DND-41 (cell line): ENCODE measurements around the gene ABCB8.

Experiments
- ATAC-seq: fragments of 200-7000 bp; cut with Tn5 transposase; 3 replicates; pipeline ENCODE4 v1.9.1; 2021; ENCODE audit warnings: low read depth; ENCODE audit not compliant: insufficient read depth
- DNase-seq: peaks from one replicate; pipeline ENCODE4 v3.0.0-alpha.2; 2020
- H2AFZ ChIP-seq: 2 replicates; pipeline ENCODE4 v1.6.0; 2012; ENCODE audit warnings: low read depth, low read length
- H3K27ac ChIP-seq: 2 replicates; pipeline ENCODE4 v1.5.1; 2012; ENCODE audit warnings: low read length, inconsistent platforms
- H3K27me3 ChIP-seq: fragments of 200-600 bp; sonication (generic); 2 replicates; pipeline ENCODE4 v1.6.0; 2012; ENCODE audit warnings: low read length, mild to moderate bottlenecking, inconsistent platforms; ENCODE audit not compliant: insufficient read depth, poor library complexity
- H3K36me3 ChIP-seq: 2 replicates; pipeline ENCODE4 v1.5.1; 2012; ENCODE audit warnings: low read length, inconsistent platforms; ENCODE audit not compliant: insufficient read depth
- H3K4me1 ChIP-seq: 2 replicates; pipeline ENCODE4 v1.5.1; 2012; ENCODE audit warnings: mild to moderate bottlenecking, low read length; ENCODE audit not compliant: insufficient read depth
- H3K4me2 ChIP-seq: 2 replicates; pipeline ENCODE4 v1.6.0; 2012; ENCODE audit warnings: mild to moderate bottlenecking, moderate library complexity, low read length, inconsistent platforms; ENCODE audit not compliant: insufficient read depth
- H3K4me3 ChIP-seq, 2 experiments: fragments of 200-600 bp in 1 of 2; shearing (Covaris generic) in 1 of 2; 2 replicates each; pipeline ENCODE4 v1.5.1; 2012 to 2016; ENCODE audit warnings: inconsistent platforms in 2 of 2, low read length in 2 of 2, mild to moderate bottlenecking in 2 of 2, low read depth in 1 of 2, moderate library complexity in 1 of 2
- H3K79me2 ChIP-seq: 2 replicates; pipeline ENCODE4 v1.6.0; 2012; ENCODE audit warnings: low read length, inconsistent platforms; ENCODE audit not compliant: insufficient read depth
- H3K9ac ChIP-seq: 2 replicates; pipeline ENCODE4 v1.6.0; 2012; ENCODE audit warnings: low read depth, mild to moderate bottlenecking, inconsistent platforms, low read length, moderate library complexity
- H3K9me3 ChIP-seq: 2 replicates; pipeline ENCODE4 v1.5.1; 2012; ENCODE audit warnings: low read length, moderate library complexity, mild to moderate bottlenecking, inconsistent platforms; ENCODE audit not compliant: insufficient read depth, severe bottlenecking
- H4K20me1 ChIP-seq: 2 replicates; pipeline ENCODE4 v1.6.0; 2012; ENCODE audit warnings: low read length; ENCODE audit not compliant: insufficient read depth
- EZH2 ChIP-seq: IDR thresholded peaks from 3 replicates; pipeline ENCODE4 v1.6.1; 2012; ENCODE audit warnings: borderline replicate concordance, low read depth, mild to moderate bottlenecking, moderate library complexity, low read length, inconsistent platforms; ENCODE audit not compliant: severe bottlenecking
- TF ChIP-seq, protein P1 (sequence below): IDR thresholded peaks from 2 replicates; pipeline ENCODE4 v1.5.1; 2012; ENCODE audit warnings: borderline replicate concordance, low read length, moderate library complexity, mild to moderate bottlenecking; ENCODE audit not compliant: poor library complexity, severe bottlenecking; ENCODE audit errors: extremely low read depth

The ABCB8 gene

DNA sequence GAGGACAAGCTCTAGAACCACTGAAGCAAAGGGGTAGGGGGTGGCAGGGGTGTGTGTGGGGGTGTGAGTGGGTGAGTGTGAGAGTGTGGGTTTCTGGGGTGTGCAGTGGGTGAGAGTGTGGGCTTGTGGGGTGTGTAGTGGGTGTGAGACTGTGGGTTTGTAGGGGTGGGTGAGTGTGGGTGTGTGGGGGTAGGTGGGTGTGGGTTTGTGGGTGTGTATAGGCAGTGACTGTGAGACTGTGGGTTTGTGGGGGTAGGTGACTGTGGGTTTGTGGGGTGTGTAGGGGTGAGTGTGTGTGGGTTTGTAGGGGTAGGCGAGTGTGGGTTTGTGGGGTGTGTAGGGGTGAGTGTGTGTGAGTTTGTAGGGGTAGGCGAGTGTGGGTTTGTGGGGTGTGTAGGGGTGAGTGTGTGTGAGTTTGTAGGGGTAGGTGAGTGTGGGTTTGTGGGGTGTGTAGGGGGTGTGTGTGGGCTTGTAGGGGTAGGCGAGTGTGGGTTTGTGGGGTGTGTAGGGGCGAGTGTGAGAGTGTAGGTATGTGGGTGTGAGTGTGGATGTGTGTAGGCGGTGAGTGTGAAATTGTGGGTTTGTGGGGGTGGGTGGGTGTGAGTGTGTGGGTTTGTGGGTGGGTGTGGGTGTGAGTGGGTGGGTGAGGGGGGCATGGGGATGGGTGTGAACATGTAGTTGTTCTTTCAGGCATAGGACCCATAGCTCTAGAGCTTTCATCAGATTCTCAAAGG lies 28.6 kb upstream of the ABCB8 start:
- Histone ChIP-seq H2AFZ (no peak overlapping the region), H3K4me1 (no peaks in the 10 kb centered on the region), H3K79me2 (no peaks in the 10 kb centered on the region), H3K4me2 (no peak overlapping the region), H4K20me1 (no peaks in the 10 kb centered on the region; the same call in 1 of the 2 replicates), H3K27ac (no peak overlapping the region), H3K9me3 (no peaks in the 10 kb centered on the region), H3K27me3 (no peaks in the 10 kb centered on the region), H3K36me3 (no peaks in the 10 kb centered on the region), H3K4me3 (no peak overlapping the region), H3K9ac (no peak overlapping the region)
- DNase-seq: no peak
- TF ChIP-seq, protein P1, sequence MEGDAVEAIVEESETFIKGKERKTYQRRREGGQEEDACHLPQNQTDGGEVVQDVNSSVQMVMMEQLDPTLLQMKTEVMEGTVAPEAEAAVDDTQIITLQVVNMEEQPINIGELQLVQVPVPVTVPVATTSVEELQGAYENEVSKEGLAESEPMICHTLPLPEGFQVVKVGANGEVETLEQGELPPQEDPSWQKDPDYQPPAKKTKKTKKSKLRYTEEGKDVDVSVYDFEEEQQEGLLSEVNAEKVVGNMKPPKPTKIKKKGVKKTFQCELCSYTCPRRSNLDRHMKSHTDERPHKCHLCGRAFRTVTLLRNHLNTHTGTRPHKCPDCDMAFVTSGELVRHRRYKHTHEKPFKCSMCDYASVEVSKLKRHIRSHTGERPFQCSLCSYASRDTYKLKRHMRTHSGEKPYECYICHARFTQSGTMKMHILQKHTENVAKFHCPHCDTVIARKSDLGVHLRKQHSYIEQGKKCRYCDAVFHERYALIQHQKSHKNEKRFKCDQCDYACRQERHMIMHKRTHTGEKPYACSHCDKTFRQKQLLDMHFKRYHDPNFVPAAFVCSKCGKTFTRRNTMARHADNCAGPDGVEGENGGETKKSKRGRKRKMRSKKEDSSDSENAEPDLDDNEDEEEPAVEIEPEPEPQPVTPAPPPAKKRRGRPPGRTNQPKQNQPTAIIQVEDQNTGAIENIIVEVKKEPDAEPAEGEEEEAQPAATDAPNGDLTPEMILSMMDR: no peak
- TF ChIP-seq EZH2: no peak
- no peak for ATAC-seq

DNA sequence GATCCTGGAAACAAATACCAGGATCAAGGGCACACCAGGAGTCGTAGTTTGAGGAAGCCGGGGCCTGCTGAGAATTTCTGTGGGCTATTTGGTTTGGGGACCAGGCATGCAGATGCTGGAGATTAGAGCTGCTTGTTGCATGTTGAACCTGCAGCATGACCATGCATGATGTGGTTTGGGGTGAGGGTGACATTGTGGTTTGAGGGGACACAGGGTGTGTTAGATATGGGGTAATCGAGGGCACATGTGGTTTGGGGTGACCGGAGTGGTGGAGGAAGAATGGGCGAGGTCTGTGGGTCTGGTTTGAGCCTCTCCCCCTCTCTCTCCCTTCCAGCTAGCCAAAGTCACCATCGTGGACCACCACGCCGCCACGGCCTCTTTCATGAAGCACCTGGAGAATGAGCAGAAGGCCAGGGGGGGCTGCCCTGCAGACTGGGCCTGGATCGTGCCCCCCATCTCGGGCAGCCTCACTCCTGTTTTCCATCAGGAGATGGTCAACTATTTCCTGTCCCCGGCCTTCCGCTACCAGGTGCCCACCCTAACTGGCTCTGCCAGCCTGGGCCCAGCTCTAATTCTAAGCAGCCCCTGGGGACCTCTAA lies 27.3 kb upstream of the ABCB8 start:
- Histone ChIP-seq H3K27me3 (no peaks in the 10 kb centered on the region), H3K4me2 (no peak overlapping the region), H3K9ac (no peak overlapping the region), H2AFZ (no peak overlapping the region), H3K4me1 (no peaks in the 10 kb centered on the region), H3K79me2 (no peaks in the 10 kb centered on the region), H3K27ac (no peak overlapping the region), H3K9me3 (no peaks in the 10 kb centered on the region), H3K4me3 (no peak overlapping the region), H3K36me3 (no peaks in the 10 kb centered on the region), H4K20me1 (no peaks in the 10 kb centered on the region; the same call in 1 of the 2 replicates)
- ATAC-seq (no peak), DNase-seq (no peak)
- TF ChIP-seq, protein P1: no peak
- no peak for TF ChIP-seq EZH2

DNA sequence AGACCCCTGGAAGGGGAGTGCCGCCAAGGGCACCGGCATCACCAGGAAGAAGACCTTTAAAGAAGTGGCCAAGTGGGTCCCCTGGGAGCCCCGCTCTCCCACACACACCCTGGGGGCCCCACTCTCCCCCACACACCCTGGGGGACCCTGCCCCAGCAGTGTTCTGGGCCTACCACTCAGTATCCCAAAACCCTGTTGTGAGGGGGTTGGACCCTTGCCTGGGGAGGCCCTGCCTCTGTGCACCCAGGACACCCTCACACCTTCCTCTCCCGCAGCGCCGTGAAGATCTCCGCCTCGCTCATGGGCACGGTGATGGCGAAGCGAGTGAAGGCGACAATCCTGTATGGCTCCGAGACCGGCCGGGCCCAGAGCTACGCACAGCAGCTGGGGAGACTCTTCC lies 26.7 kb upstream of the ABCB8 start:
- DNase-seq (no peak), ATAC-seq (no peak)
- H3K79me2 ChIP-seq: no peaks in the 10 kb centered on the region
- H3K9ac ChIP-seq: no peak overlapping the region
- no peak overlapping the region for H3K4me2 ChIP-seq
- H4K20me1 ChIP-seq: no peaks in the 10 kb centered on the region; the same call in 1 of the 2 replicates
- H3K27ac ChIP-seq: no peak overlapping the region
- no peaks in the 10 kb centered on the region for H3K36me3 ChIP-seq
- no peak overlapping the region for H2AFZ ChIP-seq
- TF ChIP-seq, protein P1: no peak
- no peak for TF ChIP-seq EZH2
- no peak overlapping the region for H3K4me3 ChIP-seq
- no peaks in the 10 kb centered on the region for H3K27me3 ChIP-seq
- no peaks in the 10 kb centered on the region for H3K4me1 ChIP-seq
- H3K9me3 ChIP-seq: no peaks in the 10 kb centered on the region
